Mucosa of gallbladder (tissue), 1 donor: ENCODE data around the gene RBBP8. TPM values are rescaled to one million over a fixed set of nuclear protein-coding genes. Genes with fewer than 3 reads are reported as not detected.
"Not testable (repeated sequence)": the region's sequence is repeated elsewhere in the genome, so short reads cannot be mapped to it uniquely, and the experiment has no call there.

Source experiments
- DNase-seq: peaks from one replicate; pipeline ENCODE4 v3.0.0-alpha.2; 2020; ENCODE audit warnings: low spot score
- total RNA-seq: library from RNA; stranded (reverse); gene quantifications from one replicate; pipeline ENCODE4 v1.2.1, GENCODE V29; 2021
- donor health status: DM: no; HTN: no; CAD: no.

The RBBP8 gene
- 30.5 TPM for total RNA-seq

- peak; percentile 82 for DNase-seq
Measured at GRCh38 chr18:22933206-22933965, at the start of gene RBBP8. RBBP8 (plus strand) TSS chr18:22933328; CDS start chr18:22936852, 3,524 bp downstream.

GRCh38 chr18:22883827-22884226, 49.3 kb upstream of the RBBP8 start:
- no peak for DNase-seq

DNA sequence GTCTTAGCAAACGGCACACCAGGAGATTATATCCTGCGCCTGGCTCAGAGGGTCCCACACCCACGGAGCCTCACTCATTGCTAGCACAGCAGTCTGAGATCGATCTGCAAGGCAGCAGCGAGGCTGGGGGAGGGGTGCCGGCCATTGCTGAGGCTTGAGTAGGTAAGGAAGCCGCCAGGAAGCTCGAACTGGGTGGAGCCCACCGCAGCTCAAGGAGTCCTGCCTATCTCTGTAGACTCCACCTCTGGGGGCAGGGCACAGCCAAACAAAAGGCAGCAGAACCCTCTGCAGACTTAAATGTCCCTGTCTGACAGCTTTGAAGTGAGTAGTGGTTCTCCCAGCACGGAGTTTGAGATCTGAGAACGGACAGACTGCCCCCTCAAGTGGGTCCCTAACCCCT, 47.4 kb upstream of the RBBP8 start:
- not testable (repeated sequence) for DNase-seq

DNA sequence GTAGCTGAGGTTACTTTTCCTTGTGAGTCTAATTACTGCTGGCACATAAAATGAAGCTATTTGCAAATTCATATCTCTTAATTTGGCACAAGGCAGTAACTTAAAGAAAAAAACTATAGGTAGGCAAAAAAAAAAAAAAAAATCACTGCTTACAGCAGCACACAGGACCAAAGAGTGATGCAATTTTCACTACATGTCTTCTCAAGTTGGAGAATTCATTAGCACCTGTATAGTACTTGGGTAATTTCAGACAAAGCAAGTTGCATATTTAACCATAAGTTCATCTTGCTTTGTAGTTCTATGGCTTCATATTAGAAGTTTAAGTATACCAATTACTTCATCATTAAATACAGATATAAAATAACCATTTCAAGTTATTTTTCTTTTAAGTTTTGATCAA, 33.7 kb upstream of the RBBP8 start:
- DNase-seq: no peak

DNA sequence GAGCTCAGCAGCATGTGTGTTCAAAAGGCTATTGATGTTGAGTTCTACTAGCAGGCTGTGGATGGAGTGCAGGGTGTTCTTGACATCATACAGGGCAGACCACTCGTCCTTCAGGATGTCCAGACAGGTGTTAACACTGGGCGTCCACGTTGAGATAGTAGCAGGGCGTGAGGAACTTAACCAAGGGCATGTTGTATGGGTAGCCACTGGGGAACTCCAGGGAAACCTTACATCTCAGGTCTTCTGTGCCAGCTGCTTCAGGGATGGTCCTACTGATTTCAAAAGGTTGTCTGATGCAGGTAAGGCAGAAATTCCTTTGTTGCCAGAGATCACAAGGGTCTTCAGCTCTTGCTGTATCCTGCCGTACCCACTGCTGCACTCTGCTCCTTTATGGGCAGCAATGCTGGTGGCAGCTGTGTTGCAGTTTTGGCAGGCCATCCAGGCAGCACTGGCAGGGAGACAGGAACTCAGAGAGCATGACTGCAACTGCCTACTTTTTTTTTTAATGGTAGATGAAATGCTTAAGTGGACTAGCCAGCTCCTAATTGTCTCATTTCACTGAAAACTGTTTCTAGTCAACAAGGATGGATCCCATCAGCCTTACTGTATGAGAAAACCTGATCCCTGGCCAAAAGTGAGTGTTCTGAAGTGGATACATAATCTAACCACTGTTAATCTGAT, 32.4 kb upstream of the RBBP8 start:
- no peak for DNase-seq

DNA sequence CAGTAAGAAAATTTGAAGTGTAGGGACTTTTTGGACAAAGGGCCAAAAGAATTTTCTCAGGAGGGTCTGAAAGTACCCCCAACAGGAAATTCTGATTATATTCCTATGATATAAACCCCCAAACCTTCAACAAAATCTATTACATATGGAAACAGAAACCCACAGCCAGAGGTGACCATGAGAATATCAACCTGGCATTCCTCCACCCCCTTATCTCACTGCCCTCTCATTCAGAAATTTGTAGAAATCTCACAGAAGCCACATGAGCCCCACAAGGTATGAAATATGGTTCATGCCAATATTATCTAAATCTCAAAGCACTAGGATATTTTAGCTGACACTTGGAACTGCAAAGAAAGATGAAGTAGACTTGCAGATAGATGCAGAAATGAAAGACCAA, 31.0 kb upstream of the RBBP8 start:
- no peak for DNase-seq

DNA sequence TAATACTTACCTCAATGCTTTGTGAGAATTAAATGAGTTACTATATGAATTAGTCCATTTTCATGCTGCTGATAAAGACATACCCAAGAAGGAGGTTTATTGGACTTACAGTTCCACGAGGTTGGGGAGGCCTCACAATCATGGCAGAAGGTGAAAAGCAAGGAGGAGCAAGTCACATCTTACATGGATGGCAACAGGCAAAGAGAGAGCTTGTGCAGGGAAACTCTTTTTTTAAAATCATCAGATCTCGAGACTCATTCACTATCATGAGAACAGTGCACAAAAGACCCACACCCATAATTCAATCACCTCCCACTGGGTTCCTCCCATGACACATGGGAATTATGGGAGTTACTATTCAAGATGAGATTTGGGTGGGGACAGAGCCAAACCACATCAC, 29.9 kb upstream of the RBBP8 start:
- DNase-seq: not testable (repeated sequence)

- no peak for DNase-seq
Measured at GRCh38 chr18:22912149-22912548, 21.0 kb upstream of the RBBP8 start.

- DNase-seq: no peak
Measured at GRCh38 chr18:22912835-22913234, 20.3 kb upstream of the RBBP8 start.

DNA sequence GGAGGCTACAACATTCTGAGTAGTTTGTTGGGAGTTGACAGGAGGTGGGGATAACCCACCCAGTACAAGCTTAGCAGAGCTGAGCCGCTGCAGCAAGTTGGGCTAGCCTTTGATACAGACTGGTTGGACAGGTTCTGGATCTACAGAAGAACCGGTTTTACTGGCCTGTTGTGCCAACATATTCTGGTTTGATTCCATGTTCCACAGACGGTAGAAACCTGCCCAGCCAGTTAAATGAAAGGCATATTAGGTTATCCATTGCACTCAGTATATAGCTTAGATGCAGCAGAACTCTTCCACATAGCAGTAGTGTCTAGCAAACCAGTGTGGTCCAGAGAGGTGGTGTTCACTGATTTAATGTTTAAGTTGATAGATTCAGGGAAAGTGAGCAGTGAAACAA, 19.3 kb upstream of the RBBP8 start:
- DNase-seq: peak; percentile 90

DNA sequence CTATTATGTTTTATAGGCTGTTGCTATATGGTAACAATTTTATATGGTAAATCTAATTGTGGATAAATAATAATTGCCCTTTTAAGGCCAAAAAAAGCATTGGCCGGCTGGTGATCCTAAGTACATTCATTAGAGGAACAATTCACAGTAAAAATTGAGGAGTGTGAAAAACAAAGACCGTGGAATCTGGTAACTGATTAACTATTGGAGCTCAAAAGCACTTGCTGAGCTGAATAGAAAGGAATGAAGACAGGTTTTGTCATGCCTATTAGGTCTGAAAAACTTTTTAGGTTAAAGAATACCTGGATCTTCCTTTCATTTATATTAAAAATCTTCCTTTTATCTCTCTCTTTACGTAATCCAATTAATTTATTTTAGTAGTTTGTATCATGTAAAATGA, 18.5 kb upstream of the RBBP8 start:
- no peak for DNase-seq

DNA sequence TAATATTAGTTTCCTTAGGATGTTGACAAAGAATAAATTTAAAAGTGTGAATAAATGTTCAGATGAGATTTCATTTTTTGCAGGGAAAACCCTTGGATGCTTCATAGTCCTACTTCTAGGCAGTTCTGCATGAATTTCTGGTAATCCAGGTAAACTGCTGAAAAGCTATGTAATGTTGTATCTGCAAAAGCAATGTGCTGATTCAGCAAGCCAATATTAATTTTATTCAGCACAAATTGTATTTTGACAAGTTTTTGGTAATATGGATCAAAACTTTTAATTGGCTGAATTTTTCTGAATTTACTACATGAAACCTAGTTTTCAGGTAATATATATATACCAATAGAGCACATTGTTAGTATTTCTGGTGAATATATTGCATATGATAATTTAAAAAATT, 17.8 kb upstream of the RBBP8 start:
- no peak for DNase-seq

GRCh38 chr18:22921772-22922171, 11.4 kb upstream of the RBBP8 start:
- DNase-seq: no peak

GRCh38 chr18:22924589-22924988, 8.5 kb upstream of the RBBP8 start:
- DNase-seq: no peak

DNA sequence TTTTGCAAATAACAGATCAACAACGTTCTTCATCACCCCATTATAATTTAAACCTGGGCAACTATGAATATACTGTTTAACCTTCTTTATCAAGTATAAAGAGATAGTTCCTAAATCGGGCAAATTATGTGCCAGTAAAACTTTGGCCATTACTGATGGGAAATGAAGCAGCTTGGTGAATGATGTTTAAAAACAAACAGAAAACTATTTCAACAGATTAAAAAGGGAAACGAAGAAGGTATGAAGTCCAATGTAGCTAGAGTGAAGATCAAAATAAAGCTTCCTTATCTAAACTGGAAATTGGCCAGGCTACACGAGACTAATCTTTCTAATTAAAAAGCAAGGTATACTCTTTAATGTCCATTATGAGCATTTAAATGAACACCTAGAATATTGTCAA, 6.7 kb upstream of the RBBP8 start:
- no peak for DNase-seq

GRCh38 chr18:22928339-22928738, 4.8 kb upstream of the RBBP8 start:
- DNase-seq: no peak

DNA sequence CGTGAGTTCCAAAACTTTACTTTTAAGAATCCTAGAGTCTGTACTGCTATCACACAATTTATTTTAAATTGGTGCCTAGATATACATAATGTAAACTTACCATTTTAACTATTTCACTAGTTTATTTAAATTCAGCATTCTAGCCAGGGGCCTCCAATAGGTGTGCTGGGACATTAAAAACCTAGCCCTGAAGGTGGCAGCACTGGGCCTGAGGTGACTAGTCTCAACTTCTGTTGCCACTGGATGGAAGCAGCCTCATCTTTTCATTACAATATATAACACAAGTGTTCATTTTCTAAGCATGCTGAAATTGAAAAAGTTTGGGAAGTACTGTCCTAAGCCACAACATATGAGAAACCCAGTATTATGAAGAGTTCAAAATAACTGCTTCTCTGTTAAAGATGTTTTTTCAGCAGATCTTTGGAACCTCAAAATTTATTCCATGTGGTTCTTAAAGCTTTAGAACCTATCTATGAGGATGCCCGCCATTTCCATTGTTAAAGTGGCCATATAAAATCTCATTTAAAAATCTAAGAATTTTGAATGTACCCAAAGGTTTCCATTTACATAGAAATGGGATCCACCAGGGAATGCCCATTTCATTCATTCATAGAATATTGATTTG, 2.9 kb upstream of the RBBP8 start:
- DNase-seq: peak; percentile 83

GRCh38 chr18:22932885-22933205, 283 bp upstream of the RBBP8 start:
- DNase-seq: no peak

DNA sequence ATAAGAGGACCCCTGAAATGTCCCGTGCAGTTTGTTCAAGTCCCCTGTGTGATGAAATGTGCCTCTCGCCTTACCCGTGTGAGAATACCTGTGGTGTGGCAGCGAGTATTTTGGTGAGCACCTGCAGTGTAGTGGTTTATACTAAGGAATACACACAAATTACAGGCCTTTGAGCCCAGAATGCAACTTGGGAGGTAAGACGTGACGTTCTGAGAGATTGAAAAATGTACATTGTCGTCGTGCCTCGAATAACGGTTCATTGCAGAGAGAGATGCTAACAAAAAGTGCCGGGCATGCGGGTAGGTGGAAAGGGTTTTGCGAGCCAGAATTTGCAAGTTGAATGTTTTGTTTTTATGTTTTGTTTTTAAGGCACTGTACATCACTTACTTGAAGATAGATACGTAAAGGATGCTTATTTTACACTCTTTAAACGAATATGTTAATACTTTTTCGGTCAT, 867 bp downstream of the RBBP8 start:
- no peak for DNase-seq

DNA sequence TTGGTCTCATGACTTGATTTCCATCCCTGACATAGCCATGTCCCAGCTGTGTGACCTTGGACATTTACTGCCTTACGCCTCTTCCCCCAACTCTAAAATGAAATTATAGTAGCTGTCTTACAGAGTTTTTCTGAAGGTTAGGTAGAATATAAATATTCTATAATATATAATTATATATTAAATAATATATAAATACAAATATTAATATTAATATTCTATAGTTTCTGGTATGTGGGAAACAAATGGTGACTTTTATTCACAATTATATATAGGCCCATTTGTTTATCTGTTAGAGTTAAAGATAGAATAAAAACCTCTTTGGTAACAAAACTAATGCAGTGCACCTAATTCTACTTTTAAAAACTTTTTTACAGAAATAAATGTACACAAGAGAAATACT, 1.7 kb downstream of the RBBP8 start:
- no peak for DNase-seq

- no peak for DNase-seq
Measured at GRCh38 chr18:22935431-22935830, 2.3 kb downstream of the RBBP8 start.

DNA sequence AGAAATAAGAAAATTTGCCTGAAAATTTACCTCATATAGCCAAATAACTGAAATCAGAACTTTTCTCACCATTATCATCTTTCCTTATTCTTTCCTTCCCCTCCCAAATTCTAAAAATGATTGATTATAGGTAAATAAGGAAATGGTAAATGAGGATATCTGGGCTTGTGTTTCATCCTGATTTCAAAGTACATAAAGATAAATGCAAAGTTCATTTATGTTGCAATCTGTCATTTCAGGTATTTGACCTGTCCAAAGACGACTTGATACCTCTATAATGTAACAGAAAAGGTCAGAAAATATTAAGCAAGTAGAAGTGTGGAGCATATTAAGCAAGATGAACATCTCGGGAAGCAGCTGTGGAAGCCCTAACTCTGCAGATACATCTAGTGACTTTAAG, 3.4 kb downstream of the RBBP8 start:
- DNase-seq: no peak

DNA sequence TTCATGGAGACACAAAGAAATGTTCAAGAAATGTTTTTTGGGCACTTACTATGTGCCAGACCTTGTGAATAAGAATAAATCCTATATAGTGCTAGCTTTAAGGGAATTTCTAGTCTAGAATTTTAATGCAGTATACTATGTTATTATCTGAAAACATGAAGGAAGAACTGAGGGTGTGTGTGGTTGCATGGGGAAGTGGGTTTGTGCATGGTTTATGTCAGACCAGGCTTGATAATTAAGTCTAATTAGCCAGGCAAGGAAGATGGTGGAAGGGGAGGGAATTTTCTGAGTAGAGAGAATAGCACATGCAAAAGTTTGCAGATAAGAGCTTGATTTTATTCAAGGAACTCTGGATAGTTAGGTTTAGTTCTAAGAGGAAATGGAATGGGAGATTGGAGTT, 6.5 kb downstream of the RBBP8 start:
- no peak for DNase-seq
